Measurements from ENCODE around the gene DNAI7.

- no peak for TF ChIP-seq CTCF (IDR thresholded peaks at IDR 0.05)
- TF ChIP-seq ZFX (IDR thresholded peaks at IDR 0.05; ENCODE audit: borderline replicate concordance) = no peak
Measured at GRCh38 chr12:25065035-25065434, 129.9 kb downstream of the DNAI7 start.
